Activated T-cell treated with anti-CD3 and anti-CD28 coated beads for 24 hours (primary cell): ENCODE data around the gene RAB8B.
"Not testable (repeated sequence)": the region's sequence is repeated elsewhere in the genome, so short reads cannot be mapped to it uniquely, and the experiment has no call there.

ENCODE experiments used
- DNase-seq: peaks from one replicate; pipeline ENCODE4 v3.0.0-alpha.2; 2020; ENCODE audit warnings: low read depth

RAB8B gene

DNA sequence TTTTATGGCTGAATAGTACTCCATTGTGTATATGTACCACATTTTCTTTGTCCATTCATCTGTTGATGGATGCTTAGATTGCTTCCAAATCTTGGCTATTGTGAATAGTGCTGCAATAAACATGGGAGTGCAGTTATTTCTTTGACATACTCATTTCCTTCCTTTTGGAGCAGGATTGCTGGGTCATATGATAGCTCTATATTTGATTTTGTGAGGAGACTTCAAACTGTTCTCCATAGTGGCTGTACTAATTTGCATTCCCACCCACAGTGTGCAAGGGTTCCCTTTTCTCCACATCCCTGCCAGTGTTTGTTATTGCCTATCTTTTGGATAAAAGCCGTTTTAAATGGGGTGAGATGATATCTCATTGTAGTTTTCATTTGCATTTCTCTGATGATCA lies 47.7 kb downstream of the RAB8B start:
- not testable (repeated sequence) for DNase-seq

DNA sequence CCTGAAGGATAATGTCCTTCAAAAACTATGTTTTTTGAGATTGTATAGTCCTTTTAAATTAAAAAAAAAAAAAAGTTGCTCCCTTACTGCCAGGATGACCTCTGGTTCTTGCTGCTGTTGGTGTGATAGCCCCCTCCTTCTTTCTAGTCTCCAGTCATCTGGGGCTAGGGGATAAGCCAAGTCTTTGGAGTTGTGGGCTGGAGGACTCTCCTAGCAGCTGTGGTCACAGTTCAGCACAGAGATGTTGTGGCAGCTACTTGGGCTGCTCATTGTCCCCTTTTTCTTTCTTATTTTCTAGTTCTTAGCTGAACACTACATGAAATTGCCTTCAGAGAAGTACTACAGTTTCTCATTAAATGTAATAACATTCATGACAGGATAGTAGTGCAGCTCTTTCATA lies 48.8 kb downstream of the RAB8B start:
- DNase-seq: no peak

DNA sequence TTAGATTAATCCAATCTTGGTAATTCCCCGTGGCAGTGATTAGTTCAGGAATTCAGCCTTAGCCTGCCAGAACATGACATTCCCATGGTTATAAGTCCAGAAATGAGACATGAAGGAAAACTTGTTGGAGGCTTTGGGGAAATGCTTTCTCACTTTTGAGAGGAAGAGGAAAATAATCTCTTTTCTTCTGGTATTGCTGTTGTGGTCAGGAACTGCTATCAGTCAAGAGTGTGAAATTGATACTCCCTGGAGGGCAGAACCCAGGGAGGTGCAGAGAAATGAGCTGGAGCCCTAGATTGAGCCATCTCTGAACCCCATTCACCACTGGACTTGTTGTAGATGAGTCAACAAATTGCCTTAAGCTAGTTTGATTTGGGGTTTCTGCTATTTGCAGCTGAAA lies 49.4 kb downstream of the RAB8B start:
- DNase-seq: no peak

DNA sequence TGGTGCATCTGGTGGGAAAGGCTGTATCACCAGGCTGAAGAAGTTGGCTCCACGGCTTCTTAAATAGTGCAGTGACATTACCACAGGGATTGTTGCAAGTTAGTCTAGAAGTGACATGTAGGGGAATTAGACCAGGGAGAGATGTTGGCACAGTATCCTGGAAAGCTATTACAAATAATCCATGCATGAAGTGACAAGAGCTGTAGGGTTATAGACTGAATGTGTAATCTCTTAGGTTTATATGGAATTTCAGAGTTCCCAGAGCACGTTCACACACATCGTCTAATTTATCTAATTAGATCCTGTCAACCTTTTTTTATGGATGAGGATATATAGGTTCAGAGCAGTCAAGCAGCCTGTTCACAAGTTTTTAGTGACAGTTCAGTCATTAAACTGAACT lies 50.7 kb downstream of the RAB8B start:
- no peak for DNase-seq

DNA sequence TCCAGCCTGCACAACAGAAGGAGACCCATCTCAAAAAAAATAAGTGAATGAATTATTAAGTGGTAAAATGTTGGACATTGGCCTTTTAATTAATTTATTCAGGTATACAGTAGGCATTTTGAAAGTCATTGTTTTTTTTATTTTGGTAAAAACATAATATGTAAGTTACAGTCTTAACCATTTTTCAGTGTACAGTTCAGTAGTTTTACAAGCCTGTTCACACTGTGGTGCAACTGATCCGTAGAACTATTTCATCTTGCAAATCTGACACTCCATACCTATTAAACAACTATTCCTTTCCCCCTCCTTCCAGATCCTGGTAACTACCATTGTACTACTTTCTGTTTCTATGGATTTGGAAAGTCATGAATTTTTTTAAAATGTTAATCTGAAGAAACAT lies 51.9 kb downstream of the RAB8B start:
- no peak for DNase-seq

DNA sequence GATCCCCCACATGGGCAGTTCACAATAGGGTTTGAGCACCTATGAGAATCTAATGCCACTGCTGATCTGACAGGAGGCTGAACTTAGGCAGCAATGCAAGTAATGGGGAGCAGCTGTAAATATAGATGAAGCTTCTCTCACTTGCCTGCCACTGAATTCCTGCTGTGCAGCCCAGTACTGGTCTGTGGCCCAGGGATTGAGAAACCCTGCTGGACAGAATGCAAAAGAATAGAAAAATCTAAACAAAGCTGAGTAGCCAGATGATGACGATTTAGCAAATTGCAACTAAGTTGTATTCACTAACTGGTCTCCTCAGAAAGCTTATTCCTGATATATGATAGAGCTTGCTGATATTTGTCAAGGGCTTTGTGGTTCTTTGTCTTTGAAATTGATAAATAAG lies 53.7 kb downstream of the RAB8B start:
- DNase-seq: no peak

DNA sequence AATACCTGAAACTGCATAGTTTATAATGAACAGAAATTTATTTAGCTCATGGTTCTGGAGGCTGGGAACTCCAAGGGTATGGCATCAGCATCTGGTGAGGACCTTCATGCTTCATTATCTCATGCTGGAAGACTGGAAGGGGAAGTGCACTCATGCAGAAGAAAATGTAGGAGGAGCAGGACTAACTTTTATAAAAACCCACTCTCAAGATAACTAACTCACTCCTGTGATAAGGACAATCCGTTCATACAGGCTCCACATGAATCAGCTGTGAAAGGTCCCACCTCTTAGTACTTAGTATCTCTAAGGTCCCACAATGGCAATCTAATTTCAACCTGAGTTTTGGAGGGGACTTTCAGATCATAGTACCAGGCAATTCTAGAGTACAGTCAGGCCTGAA lies 54.4 kb downstream of the RAB8B start:
- DNase-seq: no peak

DNA sequence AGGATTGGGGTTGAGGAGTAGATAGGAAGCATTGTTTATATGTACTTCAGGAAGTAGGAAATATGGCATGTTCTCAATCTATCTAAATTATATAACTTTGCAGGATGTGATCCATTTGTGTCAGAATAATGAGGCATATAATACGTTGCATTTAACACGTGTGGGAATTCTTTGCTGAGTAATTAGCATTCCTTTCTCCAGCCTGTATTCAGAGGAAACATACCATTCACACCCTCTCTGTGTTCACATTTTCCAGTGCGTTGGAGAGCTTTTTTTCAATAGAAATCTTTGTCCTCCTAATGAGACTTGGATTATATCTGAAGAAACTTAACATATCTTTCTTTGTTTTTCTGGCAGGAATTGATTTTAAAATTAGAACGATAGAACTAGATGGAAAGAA lies 55.0 kb downstream of the RAB8B start:
- no peak for DNase-seq

DNA sequence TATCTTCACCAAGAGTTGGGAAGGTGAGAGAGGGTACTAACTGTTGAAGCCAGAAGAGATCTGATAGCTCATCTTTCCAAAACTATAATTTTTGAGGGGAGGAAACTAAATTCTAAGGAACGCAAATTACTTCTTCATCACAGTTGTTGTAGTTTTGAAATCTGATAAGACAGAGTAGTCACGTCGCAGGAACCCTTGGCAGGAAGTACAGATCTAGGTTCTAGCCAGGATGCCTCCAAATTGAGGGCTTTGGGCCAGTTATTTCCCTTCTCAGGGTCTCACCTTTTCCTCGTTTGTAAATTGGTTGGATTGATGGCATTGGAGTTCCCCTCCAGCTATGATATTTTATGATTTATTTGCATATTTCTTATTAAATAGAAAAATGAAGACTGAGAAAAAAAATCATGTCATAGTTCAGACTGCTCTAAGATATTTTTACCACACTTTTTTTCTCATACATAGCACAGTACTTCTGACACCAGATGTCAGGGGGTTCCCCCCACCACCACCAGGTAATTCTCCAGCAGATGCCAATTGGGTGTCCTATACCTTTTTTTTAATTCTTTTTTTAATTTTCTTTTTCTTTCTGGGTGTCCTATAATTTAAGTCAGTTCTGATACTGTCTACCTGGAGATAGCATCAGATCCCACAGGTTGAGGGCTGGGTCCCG lies 55.7 kb downstream of the RAB8B start:
- no peak for DNase-seq

DNA sequence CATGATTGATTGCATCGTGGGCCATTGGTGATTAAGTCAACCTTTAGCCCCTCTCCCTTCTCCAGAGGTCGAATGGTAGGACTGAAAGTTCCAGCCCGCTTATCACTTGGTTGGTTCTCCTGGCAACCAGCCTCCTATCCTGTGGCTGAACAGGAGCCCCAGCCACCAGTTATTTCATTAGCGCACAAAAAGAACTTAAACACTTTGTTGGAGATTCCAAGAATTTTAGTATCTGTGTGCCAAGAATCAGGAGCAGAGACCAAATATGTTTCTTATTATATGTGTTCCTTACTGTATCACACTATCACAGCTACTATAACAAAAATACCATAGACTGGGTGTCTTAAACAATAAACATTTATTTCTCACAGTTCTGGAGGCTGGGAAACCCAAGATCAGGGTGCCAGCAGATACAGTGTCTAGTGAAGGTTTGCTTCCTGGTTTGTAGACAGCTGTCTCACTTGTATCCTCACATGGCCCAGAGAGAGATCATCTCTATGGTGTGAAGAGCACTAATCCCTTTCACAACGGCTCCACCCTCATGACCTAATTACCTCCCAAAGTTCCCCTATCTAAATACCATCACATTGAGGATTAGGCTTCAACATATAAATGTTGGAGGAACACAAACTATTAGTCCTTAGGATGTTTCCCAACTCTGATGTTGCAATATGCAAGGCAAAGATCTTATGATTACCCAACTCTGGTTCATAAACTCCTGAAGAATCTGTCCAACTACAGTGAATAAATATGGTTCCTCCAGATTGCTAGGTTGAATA lies 57.5 kb downstream of the RAB8B start:
- no peak for DNase-seq

DNA sequence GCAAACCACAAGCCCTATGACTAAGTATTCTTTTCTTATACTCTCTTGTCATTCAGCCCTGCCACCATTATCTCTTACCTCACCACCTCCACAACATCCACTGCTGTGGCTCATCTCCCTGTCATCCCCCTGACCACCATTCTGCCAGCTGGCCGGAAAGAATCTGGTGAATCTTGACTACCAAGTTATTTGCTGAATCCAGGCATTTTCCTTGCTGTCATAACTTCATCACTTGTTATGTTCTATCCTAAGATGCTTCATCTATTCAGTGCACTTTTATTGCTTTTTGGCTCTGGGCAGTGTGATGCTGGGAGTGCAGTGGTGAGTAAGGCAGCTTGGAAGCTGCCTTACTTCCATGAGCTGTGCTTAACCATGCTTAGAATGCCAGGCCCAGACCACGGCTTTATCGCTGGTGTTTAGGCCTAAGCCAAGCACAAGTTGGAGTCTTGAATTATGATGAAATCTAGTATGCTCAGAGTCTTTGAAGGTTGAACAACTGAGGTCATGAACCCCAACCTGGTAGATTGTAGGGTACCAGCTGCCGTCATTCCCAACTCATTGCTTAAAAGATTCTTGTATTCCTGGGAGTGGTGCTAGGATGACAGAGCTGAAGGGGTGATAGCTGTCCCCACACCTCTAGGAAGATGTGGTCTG lies 61.0 kb downstream of the RAB8B start:
- DNase-seq: no peak

DNA sequence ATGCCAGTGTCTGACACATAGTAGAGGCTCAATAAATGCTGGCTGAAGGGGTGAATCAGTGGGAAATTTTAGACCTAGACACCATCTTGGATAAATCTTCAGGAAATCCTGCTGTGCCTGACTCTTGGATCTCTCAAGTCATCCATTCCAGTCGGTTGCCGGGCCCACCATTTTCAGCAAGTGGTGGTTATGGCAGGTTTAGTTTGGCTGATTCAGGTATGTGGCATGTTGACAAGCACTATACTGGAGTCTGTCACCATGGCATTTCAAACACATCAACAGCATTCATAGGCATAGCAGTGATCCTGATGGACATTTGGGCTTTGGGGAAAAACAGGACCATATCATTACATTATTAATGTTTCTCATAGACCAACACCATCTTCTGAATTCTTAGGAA lies 62.3 kb downstream of the RAB8B start:
- DNase-seq: no peak

DNA sequence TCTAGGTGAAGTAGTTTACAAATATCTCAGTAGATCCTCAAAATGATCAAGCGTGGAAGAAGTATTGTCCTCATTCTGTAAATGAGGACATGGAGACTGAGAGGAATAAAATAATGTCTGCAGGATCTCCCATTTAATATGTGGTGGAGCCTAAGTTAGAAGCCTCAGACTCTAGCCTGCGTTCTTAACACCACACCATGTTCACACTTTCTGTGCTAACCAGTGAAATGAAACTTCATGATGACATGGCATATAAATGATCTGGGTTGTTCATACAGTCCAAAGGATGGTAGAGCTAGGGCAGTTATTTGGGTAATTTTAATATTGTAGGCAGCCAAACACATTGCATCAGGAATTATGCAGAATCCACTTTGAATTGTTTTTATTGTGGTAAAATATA lies 62.9 kb downstream of the RAB8B start:
- no peak for DNase-seq

DNA sequence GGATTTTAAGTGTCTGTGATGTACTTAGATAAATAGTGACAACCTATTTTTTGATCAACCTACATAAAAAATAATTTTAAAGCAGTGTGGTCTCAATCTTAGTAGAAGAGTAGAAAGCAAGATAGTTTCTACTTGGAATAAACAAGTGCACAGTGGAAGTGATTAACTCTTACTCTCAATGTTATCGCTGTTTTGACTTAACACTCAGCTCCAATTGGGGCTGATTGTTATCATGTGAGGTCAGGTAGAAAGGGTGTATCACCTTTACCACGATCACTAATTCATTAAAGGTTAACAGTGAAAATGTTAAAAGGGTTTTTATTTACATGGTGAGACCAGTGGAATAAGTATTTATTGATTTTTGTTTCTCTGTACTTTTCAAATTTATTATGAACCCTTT lies 65.6 kb downstream of the RAB8B start:
- no peak for DNase-seq

DNA sequence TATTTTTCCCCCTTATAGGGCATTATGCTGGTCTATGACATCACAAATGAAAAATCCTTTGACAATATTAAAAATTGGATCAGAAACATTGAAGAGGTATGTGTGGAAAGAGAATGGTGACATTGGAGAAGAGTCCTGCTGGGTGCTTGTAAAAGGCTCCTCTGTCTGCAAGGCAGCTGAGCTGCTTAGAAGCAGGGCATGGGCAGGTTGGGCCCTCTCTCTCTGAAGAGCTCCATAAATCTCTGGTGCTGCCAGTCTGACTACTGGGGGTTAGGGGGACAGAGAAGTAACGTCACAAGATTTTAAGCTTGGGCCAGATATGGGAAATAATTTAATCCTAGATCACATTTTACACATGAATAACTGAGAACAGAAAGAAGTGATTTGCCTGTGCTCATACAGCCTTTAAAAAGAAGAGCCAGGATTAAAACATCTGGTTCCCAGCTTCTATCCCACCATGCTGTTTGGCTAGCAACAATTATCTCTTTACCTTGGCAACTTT lies 66.1 kb downstream of the RAB8B start:
- DNase-seq: no peak

DNA sequence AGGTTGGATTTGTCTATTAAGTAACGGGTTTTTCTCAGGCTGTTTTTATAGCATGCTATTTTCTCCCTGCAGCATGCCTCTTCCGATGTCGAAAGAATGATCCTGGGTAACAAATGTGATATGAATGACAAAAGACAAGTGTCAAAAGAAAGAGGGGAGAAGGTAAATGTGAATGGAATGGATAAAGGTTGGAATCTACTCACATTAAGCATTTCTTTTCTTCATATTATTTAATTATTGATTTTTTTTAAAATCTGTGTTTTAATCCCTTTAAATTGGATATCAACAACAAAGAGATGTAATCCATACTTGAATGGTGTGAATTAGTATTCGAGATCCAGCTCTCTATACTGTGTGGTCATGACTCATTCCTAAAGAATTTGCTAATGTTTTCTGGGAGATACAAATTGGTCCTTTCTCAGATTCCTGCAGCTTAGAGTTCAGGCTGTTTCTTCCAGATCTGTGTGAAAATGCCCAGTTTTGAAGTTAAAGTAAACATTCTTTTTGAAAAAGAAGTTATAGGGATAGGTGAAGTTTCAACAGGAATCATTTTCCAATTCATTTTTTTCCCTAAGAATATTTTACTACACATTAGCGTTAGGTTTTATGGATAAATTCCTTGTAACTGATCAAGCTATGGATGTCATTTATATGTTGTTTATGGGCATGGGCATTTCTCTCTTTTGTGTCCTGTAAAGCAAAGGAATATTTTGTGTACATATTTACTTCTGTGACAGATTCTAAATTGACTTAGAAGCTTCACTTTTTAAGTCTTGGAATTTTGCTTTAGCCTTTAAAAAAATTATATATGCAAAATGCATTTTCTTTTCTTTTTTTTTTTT lies 67.2 kb downstream of the RAB8B start:
- DNase-seq: no peak

DNA sequence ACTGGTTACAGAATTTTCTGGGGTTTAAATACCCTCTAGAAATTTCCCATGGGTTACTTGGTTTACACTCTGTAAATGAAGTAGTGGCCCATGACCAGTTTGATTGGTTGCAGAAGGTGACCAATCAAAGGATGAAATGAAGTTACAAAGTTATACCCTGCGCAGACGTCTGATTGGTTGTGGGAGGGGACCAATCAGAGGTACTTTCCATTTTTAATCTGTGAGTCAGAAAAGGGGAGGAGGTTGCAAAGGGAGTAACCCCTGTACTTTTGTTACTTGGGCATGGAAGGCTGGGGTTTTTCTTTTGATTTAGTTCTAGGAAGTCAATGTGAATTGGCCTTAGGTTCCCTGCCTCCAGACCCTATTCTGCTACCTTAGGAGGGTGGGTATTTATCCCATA lies 69.3 kb downstream of the RAB8B start:
- no peak for DNase-seq

DNA sequence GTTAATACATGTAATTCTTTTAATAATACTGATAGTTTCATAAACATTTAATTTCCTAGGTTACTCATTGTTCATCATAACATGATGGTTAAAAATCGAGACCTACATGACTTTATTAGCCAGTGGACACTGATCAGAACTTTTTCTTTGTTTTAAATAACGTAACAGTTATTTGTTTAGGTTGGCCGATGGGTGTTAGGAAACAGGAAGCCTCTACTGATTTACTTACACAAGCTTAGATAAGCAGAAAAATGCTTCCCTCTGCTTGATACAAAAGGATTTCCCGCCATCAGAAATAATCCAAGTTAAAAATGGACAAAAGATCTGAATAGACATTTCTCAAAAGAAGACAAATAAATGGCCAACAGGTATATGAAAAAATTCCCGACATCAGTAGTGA lies 71.4 kb downstream of the RAB8B start:
- DNase-seq: no peak

DNA sequence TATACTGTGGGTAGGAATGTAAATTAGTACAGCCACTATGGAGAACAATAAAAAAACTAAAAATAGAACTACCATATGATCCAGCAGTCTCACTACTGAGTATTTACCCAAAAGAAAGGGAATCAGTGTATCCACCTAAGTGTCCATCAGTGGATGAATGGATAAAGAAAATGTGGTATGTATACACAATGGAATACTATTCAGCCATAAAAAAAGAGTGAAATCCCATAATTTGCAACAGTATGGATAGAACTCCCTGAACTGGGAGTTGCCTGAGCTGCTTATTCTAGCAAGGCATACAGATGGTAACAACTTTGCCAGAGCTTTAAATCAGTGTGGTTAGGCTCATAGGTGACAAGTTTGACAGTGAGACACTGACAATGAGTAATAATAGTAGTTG lies 71.9 kb downstream of the RAB8B start:
- DNase-seq: no peak

DNA sequence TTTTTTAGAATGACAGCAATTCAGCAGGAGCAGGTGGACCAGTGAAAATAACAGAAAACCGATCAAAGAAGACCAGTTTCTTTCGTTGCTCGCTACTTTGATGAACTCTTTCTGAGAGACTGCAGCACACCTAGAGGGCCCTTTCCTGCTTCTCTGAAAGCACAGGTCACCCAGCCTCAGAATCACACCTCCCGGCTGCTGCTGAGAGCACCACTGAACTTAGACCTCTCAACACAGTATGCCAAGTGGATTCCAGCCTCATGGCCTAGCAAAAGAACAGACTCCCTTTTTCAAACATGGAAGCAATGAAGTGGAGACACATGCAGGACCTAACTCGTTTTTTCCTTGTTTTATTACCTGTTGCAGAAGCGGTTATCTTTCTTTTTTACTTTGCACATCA lies 74.1 kb downstream of the RAB8B start:
- no peak for DNase-seq

DNA sequence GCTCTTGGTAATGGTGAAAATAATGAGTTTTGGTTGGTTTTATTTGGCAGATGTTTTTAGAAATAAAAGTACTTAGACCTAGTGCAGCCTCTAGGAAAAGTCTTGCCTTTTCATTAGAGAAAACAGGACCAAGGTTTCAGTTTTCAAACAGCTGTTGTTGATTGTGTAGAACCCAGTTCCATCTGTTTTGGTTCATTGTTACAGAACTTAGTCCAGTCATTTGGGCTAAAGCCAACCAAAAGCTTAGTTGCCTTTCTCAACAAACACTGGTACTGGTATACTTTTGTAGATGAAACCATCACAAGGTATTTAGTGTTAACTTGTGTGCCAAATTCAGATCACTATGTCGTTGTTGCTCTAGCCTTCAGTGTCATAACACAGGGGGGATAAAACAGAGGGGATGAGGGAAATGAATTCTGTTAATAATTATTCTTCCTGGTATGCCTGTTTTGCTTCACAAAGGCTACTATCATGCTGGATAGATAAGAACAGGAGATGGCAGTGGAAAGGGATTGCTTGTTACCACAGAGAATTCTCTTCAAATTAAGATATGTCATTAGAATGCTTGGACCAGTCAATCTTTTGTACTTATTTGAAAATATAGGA lies 75.4 kb downstream of the RAB8B start:
- DNase-seq: no peak

DNA sequence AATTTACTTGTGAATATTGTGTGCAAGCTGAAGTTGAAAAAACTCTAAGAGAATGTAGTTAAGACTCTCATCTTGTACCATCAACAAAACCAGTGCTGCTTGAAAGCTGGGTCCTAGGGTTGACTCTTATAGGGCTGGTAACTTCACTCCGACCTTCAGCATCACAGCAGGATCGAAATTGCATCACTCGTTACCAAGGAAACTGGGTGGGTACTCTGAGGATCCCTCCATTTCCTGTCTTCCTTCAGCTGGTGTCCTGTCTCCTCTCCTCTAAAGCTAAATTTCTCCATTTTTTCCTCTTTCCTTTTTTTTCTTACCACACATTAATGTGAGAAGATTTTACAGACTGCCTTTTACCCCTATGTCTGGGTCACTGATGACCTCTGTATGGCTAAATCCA lies 85.0 kb downstream of the RAB8B start:
- no peak for DNase-seq
